Activated CD4-positive, alpha-beta memory T cell treated with anti-CD3 and anti-CD28 coated beads for 36 hours (primary cell): ENCODE measurements around the gene ADSL. TPM values are rescaled to one million over a fixed set of nuclear protein-coding genes. Genes with fewer than 3 reads are reported as not detected.
A peak's percentile ranks its signal among the peaks of the same experiment; 100 is the strongest.

Experiments
- CTCF ChIA-PET: fragments of 350-600 bp; sonication (Branson Sonifier 250); formaldehyde crosslinking; loops from one replicate; lab custom pipeline; 2021; ENCODE audit warnings: antibody characterized with exemption, inconsistent platforms; lab: Charles Lee
- POLR2A ChIA-PET: fragments of 350-600 bp; sonication (Branson Sonifier 250); formaldehyde crosslinking; loops from one replicate; lab custom pipeline; 2021; ENCODE audit warnings: antibody characterized with exemption; lab: Charles Lee
- DNase-seq: peaks from one replicate; pipeline ENCODE4 v3.0.0-alpha.2; 2020
- H3K27ac Mint-ChIP-seq: one replicate; pipeline ENCODE4 v1.8.0; 2021; ENCODE audit warnings: mixed read lengths
- H3K27me3 Mint-ChIP-seq: one replicate; pipeline ENCODE4 v1.8.0; 2021; ENCODE audit warnings: mixed read lengths
- H3K36me3 Mint-ChIP-seq: one replicate; pipeline ENCODE4 v1.8.0; 2021; ENCODE audit warnings: mixed read lengths
- H3K4me1 Mint-ChIP-seq: one replicate; pipeline ENCODE4 v1.8.0; 2021; ENCODE audit warnings: low read depth, mixed read lengths
- H3K4me3 Mint-ChIP-seq: one replicate; pipeline ENCODE4 v1.8.0; 2021; ENCODE audit warnings: mild to moderate bottlenecking, mixed read lengths
- H3K9me3 Mint-ChIP-seq: one replicate; pipeline ENCODE4 v1.8.0; 2021; ENCODE audit warnings: mixed read lengths
- intact Hi-C: fragments of 100-400 bp; cut with micrococcal nuclease; formaldehyde crosslinking; loops from one replicate; pipeline ENCODE4 v1.15.1; 2023
- total RNA-seq, 2 experiments: library from RNA; stranded (reverse); gene quantifications; one replicate each; pipeline ENCODE4 v1.2.3, GENCODE V29; 2021

ADSL gene
- total RNA-seq, 2 experiments from 2014 or later: 143 to 146 TPM

DNA sequence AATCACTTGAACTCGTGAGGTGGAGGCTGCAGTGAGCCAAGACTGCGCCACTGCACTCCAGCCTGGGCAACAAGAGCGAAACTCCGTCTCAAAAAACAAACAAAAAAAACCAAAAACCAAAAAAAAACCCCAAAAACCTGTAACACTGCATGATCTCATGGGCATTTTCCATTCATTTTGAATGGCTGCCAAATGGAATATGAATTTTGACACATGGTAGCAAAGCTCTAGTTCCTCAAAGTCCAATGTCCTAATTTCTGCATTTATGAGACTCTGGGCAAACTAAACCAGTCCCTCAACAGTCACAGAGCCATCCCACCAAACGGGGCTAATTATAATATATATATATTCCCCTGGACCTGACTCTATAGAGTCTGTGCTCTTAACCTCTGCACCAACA, 85.9 kb downstream of the ADSL start:
- H3K9me3 Mint-ChIP-seq: no peaks in the 10 kb centered on the region
- CTCF ChIA-PET: interaction anchor here (2.4 kb wide), 1 partner anchor 55 kb away, joined by 15 read pairs; no protein-coding TSS in a partner anchor

DNA sequence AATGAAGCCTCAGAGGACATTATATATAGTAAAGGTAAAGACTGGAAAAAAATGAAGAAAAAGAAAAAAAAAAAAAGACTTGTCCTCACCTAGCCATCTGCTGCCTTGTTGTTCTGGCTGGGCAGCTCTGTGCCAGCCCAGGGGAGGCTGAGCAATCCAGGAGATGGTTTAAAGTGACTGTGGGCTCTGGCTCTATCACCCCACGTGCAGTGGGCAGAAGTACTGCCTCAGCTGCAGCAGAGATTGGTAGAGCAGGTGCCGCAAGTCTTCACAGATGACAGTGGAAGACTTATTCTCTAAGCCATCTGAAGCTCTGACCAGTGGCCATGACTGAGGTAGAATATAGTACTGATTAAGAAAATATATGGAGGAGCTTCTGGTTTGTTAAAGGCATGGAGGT, 86.3 kb downstream of the ADSL start:
- Mint-ChIP-seq H3K4me1 (peaks cover 23% of the 10 kb centered on the region), H3K9me3 (no peaks in the 10 kb centered on the region), H3K27ac (no peak overlapping the region), H3K4me3 (no peak overlapping the region), H3K27me3 (no peaks in the 10 kb centered on the region), H3K36me3 (peaks cover 28% of the 10 kb centered on the region)
- intact Hi-C loops: no loop called here
- POLR2A ChIA-PET: no interaction called here
- DNase-seq: no peak
- CTCF ChIA-PET: interaction anchor here (1.3 to 11.4 kb wide), 4 partner anchors 47 to 216 kb away, joined by 3 to 188 read pairs (median 10); no protein-coding TSS in a partner anchor

More for the DNA sequence above, 85.9 kb downstream of the ADSL start:
- Mint-ChIP-seq H3K27me3 (no peaks in the 10 kb centered on the region), H3K36me3 (peaks cover 28% of the 10 kb centered on the region), H3K27ac (no peak overlapping the region), H3K4me3 (no peak overlapping the region), H3K4me1 (peaks cover 20% of the 10 kb centered on the region)
- POLR2A ChIA-PET: no interaction called here
- no peak for DNase-seq
- intact Hi-C loops: no loop called here

DNA sequence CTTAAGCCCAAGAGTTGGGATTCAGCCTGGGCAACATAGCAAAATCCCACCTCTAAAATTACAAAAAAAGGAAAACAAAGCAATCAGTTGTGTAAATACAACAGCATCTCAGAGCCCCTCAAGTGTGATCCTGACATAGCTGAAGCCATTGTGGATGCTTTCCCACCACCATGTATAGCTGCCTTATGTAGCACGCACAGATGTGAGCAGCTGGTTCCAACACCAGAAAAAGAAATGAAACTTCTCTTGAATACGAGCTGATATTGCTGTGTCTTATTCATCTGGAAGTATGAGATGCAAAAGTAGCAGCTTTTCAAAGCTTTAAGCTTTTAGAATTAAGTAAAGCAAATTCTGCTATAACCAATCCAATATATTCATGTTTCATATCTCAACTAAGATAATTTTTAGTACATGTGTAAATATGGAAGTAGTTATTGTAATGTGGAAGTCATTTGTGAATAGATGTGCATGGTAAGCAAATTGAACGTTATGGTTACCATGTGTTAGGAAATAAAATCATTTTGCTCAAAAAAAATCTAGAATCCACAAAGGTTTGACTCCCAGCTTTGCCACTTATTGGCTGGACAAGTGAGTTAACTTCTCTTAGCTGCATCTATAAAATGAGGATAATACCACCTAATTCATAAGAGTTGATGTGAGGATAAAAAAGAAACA, 87.3 kb downstream of the ADSL start:
- no peak for DNase-seq
- H3K4me1 Mint-ChIP-seq: peaks cover 32% of the 10 kb centered on the region
- peaks cover 28% of the 10 kb centered on the region for H3K36me3 Mint-ChIP-seq
- POLR2A ChIA-PET: no interaction called here
- H3K9me3 Mint-ChIP-seq: no peaks in the 10 kb centered on the region
- intact Hi-C loops: no loop called here
- CTCF ChIA-PET: interaction anchor here (0.6 to 11.4 kb wide), 8 partner anchors 13 to 466 kb away, joined by 3 to 188 read pairs (median 4); no protein-coding TSS in a partner anchor
- H3K27me3 Mint-ChIP-seq: no peaks in the 10 kb centered on the region
- no peak overlapping the region for H3K4me3 Mint-ChIP-seq
- H3K27ac Mint-ChIP-seq: peak overlapping the region; percentile 18

DNA sequence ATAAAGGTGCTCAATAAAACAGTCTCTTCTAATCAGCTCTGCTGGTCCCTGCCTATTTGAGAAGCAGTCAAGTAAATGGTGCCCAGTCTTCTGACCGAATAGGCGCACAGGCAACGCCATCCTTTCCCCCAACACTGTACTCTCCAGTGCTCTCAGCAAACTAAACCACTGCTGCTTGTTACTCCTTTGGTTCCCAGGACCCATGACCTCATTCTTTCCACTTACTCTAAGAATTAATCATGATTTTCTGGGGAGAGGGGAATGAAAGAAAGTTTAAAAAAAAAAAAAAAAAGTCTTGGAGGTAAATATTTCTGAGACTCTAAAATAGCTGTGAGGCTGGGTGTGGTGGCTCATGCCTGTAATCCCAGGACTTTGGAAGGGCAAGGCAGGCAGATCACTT, 87.8 kb downstream of the ADSL start:
- peaks cover 23% of the 10 kb centered on the region for H3K36me3 Mint-ChIP-seq
- DNase-seq: no peak
- peaks cover 33% of the 10 kb centered on the region for H3K4me1 Mint-ChIP-seq
- H3K9me3 Mint-ChIP-seq: no peaks in the 10 kb centered on the region
- H3K27ac Mint-ChIP-seq: peak overlapping the region; percentile 18
- no peak overlapping the region for H3K4me3 Mint-ChIP-seq
- H3K27me3 Mint-ChIP-seq: no peaks in the 10 kb centered on the region
- ChIA-PET CTCF (interaction anchor here (0.6 to 11.4 kb wide), 7 partner anchors 45 to 465 kb away, joined by 3 to 188 read pairs (median 4); no protein-coding TSS in a partner anchor), POLR2A (no interaction called here)
- intact Hi-C loops: no loop called here

DNA sequence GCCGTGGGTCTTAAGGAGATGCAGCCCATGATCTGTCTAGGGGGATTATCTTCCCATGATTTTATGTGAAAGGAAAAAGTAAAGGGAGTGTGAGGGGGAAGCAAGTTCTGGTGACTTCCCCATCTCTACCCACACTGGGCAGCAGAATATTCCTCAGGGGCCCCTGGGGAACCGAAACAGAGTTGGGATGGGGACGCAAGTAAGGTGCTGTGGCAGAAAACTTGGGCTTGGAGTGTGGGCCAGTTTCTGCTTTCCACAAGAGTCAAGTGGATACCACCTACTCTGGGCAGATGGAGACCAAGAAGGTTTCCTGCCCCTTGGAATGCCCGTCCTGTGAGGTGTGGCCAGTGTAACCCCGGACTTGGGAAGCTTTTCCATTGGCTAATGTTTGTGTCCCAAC, 88.4 kb downstream of the ADSL start:
- Mint-ChIP-seq H3K9me3 (no peaks in the 10 kb centered on the region), H3K36me3 (peaks cover 19% of the 10 kb centered on the region), H3K4me1 (peaks cover 36% of the 10 kb centered on the region), H3K27me3 (no peaks in the 10 kb centered on the region), H3K4me3 (no peak overlapping the region), H3K27ac (no peak overlapping the region)
- DNase-seq: no peak
- CTCF ChIA-PET: interaction anchor here (1.0 to 11.4 kb wide), 5 partner anchors 44 to 214 kb away, joined by 4 to 188 read pairs (median 39); partner anchors contain the start of gene MRTFA
- intact Hi-C loops: loop anchor here (5.0 kb wide), 1 partner anchor 32 kb away; no protein-coding TSS in a partner anchor
- POLR2A ChIA-PET: interaction anchor here (1.6 kb wide), 1 partner anchor 202 kb away, joined by 3 read pairs; the partner anchor contains the start of gene MRTFA

DNA sequence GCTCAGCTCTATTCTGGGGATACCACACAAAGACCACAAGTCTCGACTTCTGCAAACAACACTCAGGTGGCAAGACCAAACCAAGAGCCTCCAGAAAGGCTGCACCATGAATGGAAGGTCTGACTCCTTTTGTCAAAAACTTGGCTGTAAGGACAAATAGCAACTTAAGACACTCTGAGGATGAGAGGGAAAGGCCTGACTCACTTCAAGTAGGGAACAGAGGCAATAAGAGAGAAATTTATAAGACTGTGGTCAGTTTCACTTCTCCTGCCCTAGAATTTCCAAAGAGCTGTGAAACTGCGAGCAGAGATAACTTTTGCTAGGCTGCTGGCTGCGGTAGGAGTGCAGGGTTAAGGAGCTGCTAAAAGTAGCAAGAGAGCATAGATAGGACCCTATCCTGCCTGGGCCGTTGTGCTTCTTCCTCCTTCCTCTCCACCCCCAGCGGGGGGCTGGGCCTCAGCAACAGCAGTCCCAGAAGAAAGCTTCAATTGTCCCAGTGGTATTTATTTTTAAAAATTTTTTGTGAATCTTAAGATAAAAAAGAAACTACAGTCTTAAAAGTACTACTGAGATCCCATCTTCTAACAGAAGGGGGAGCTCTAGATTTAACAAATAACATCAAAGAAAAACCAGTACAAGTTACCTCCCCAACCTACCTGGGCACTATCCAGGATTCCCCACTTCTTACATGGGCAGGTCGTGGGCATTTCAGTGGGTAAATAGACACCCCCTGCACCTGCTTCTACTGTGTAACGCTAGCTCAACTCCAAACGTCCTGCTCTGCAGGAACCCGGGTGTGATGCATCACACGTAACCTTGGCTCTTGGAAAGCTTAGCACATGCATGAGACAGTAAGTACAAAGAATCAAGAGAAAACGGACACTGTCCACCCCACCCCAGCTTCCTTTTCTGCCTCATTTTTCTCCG, 90.5 kb downstream of the ADSL start:
- ChIA-PET CTCF (interaction anchor here (0.5 to 11.4 kb wide), 61 partner anchors 9 to 903 kb away, joined by 3 to 188 read pairs (median 4); partner anchors contain the start of gene MRTFA), POLR2A (interaction anchor here (0.7 to 1.6 kb wide), 7 partner anchors 12 to 209 kb away, joined by 3 to 5 read pairs (median 3); partner anchors contain the start of gene MRTFA)
- intact Hi-C loops: loop anchor here (1.0 to 5.0 kb wide), 4 partner anchors 34 to 210 kb away; no protein-coding TSS in a partner anchor
- DNase-seq: no peak
- H3K4me3 Mint-ChIP-seq: no peak overlapping the region
- H3K27ac Mint-ChIP-seq: peak overlapping the region; percentile 54
- peaks cover 49% of the 10 kb centered on the region for H3K4me1 Mint-ChIP-seq
- H3K9me3 Mint-ChIP-seq: no peaks in the 10 kb centered on the region
- peaks cover 13% of the 10 kb centered on the region for H3K36me3 Mint-ChIP-seq
- H3K27me3 Mint-ChIP-seq: no peaks in the 10 kb centered on the region

Other genes starting within 250 kb of the ADSL start
- gene TNRC6B, start 168.6 kb upstream of the ADSL start, total RNA-seq: 10 to 100 TPM; 34.9 to 38.8 TPM
- 10 to 100 TPM; 53.2 to 55.4 TPM for gene SGSM3, start 24.1 kb downstream of the ADSL start, total RNA-seq